Hindlimb muscle (tissue), 1 donor: ENCODE data around the gene LRRC58. TPM values are rescaled to one million over a fixed set of nuclear protein-coding genes. Genes with fewer than 3 reads are reported as not detected.
"Not testable (repeated sequence)": the region's sequence is repeated elsewhere in the genome, so short reads cannot be mapped to it uniquely, and the experiment has no call there.

ENCODE experiments used
- DNase-seq: peaks from one replicate; pipeline ENCODE4 v3.0.0-alpha.2; 2013
- polyA plus RNA-seq: library from polyadenylated mRNA; unstranded; fragments of 120-200 nt; gene quantifications from one replicate; pipeline ENCODE4 v1.2.1, GENCODE V29; 2013; ENCODE audit not compliant: insufficient read length

Gene LRRC58
- polyA plus RNA-seq = 11.1 TPM

GRCh38 chr3:120348991-120349854, at the start of gene LRRC58:
Gene LRRC58 (minus strand): TSS chr3:120349354. CDS start chr3:120349243, 111 bp downstream.
- DNase-seq = peak; percentile 96

GRCh38 chr3:120396469-120396868, 47.3 kb upstream of the LRRC58 start:
- DNase-seq = no peak

GRCh38 chr3:120394347-120394746, 45.2 kb upstream of the LRRC58 start:
- no peak for DNase-seq

GRCh38 chr3:120393761-120394160, 44.6 kb upstream of the LRRC58 start:
- DNase-seq = no peak

GRCh38 chr3:120393243-120393642, 44.1 kb upstream of the LRRC58 start:
- no peak for DNase-seq

GRCh38 chr3:120382941-120383447, 33.8 kb upstream of the LRRC58 start:
- no peak for DNase-seq

- DNase-seq = no peak
Observed at GRCh38 chr3:120381503-120381902, 32.3 kb upstream of the LRRC58 start.

GRCh38 chr3:120377948-120378347, 28.8 kb upstream of the LRRC58 start:
- DNase-seq = not testable (repeated sequence)

GRCh38 chr3:120370463-120370862, 21.3 kb upstream of the LRRC58 start:
- DNase-seq = no peak

GRCh38 chr3:120369037-120369467, 19.9 kb upstream of the LRRC58 start:
- no peak for DNase-seq

- no peak for DNase-seq
Observed at GRCh38 chr3:120368172-120368571, 19.0 kb upstream of the LRRC58 start.

- no peak for DNase-seq
Observed at GRCh38 chr3:120364821-120365220, 15.7 kb upstream of the LRRC58 start.

GRCh38 chr3:120364101-120364500, 14.9 kb upstream of the LRRC58 start:
- no peak for DNase-seq

GRCh38 chr3:120357807-120358206, 8.7 kb upstream of the LRRC58 start:
- no peak for DNase-seq

GRCh38 chr3:120355486-120355885, 6.3 kb upstream of the LRRC58 start:
- DNase-seq = no peak

GRCh38 chr3:120353463-120353862, 4.3 kb upstream of the LRRC58 start:
- DNase-seq = no peak

GRCh38 chr3:120352017-120352416, 2.9 kb upstream of the LRRC58 start:
- DNase-seq = no peak

- DNase-seq = peak; percentile 4
Observed at GRCh38 chr3:120350401-120350941, 1.3 kb upstream of the LRRC58 start.

- DNase-seq = no peak
Observed at GRCh38 chr3:120349855-120350125, 636 bp upstream of the LRRC58 start.

GRCh38 chr3:120348065-120348990, 826 bp downstream of the LRRC58 start:
- peak; percentile 12 for DNase-seq

GRCh38 chr3:120344349-120344748, 4.8 kb downstream of the LRRC58 start:
- DNase-seq = no peak

- DNase-seq = no peak
Observed at GRCh38 chr3:120341658-120342346, 7.4 kb downstream of the LRRC58 start.
